ENCODE measurements around the gene LRP1B. TPM values are rescaled to one million over a fixed set of nuclear protein-coding genes. Genes with fewer than 3 reads are reported as not detected.

The LRP1B gene
- total RNA-seq, 3 donors from 2014 or later = 2.3 to 29.8 (median 21.8) TPM

DNA sequence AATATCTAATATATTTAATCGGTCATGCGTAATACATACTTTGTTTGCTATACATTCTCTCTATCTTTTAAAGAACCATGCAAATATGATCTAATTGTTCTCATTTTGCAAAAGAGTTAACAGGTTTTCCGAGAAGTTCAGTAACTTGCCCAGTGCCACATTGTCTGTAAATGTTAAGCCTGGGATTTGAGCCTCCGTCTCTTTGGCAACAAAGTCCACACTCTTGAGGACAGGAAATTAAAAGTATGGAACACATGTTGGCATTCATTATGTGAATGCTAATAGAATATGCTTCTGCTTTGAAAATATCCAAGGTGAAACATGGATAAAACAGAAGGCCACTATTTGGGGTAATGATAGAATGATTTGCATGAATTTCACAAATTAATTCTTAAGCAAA is 85.2 kb downstream of the LRP1B start:
- no peak overlapping the region for H3K27ac ChIP-seq
- no peaks in the 10 kb centered on the region for H3K9me3 ChIP-seq
- H3K4me3 ChIP-seq = no peak overlapping the region
- DNase-seq (ENCODE audit: low spot score in 2 of 2) = no peak
- TF ChIP-seq, protein P1, sequence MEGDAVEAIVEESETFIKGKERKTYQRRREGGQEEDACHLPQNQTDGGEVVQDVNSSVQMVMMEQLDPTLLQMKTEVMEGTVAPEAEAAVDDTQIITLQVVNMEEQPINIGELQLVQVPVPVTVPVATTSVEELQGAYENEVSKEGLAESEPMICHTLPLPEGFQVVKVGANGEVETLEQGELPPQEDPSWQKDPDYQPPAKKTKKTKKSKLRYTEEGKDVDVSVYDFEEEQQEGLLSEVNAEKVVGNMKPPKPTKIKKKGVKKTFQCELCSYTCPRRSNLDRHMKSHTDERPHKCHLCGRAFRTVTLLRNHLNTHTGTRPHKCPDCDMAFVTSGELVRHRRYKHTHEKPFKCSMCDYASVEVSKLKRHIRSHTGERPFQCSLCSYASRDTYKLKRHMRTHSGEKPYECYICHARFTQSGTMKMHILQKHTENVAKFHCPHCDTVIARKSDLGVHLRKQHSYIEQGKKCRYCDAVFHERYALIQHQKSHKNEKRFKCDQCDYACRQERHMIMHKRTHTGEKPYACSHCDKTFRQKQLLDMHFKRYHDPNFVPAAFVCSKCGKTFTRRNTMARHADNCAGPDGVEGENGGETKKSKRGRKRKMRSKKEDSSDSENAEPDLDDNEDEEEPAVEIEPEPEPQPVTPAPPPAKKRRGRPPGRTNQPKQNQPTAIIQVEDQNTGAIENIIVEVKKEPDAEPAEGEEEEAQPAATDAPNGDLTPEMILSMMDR (IDR thresholded peaks at IDR 0.05) = no peak
- TF ChIP-seq POLR2AphosphoS5 (IDR thresholded peaks at IDR 0.05) (no peak), POLR2A (IDR thresholded peaks at IDR 0.05) (no peak)
- H3K36me3 ChIP-seq = no peaks in the 10 kb centered on the region
- intact Hi-C loops (cut with DNase I; ENCODE audit: low total_unique reads) = no loop called here
- H3K4me1 ChIP-seq = no peaks in the 10 kb centered on the region
- no peaks in the 10 kb centered on the region for H3K27me3 ChIP-seq

DNA sequence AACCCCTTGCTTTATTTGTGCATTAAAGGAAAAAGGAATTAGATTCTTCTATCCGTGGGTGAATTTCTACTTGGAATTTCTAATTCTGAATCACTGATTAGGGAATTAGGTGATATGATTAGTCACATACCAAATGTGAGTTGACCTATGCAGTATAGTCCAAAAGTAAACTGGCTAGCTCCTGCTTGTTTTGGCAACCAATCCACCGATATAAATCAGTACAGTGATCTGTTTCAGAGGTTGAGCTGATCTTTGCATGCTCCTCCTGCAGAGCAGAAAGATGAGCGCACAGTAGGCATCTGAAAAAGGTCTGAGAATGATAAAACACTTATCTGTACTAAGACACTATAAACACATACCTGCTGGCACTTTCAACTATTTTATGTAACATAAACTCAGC is 86.6 kb downstream of the LRP1B start:
- intact Hi-C loops (cut with DNase I; ENCODE audit: low total_unique reads) = no loop called here
- Histone ChIP-seq H3K9me3 (no peaks in the 10 kb centered on the region), H3K27me3 (no peaks in the 10 kb centered on the region), H3K4me1 (no peaks in the 10 kb centered on the region), H3K27ac (no peak overlapping the region), H3K4me3 (no peak overlapping the region), H3K36me3 (no peaks in the 10 kb centered on the region)
- no peak for DNase-seq (ENCODE audit: low spot score in 2 of 2)
- TF ChIP-seq, protein P1 (IDR thresholded peaks at IDR 0.05) = no peak
- TF ChIP-seq POLR2A (IDR thresholded peaks at IDR 0.05) (no peak), POLR2AphosphoS5 (IDR thresholded peaks at IDR 0.05) (no peak)

DNA sequence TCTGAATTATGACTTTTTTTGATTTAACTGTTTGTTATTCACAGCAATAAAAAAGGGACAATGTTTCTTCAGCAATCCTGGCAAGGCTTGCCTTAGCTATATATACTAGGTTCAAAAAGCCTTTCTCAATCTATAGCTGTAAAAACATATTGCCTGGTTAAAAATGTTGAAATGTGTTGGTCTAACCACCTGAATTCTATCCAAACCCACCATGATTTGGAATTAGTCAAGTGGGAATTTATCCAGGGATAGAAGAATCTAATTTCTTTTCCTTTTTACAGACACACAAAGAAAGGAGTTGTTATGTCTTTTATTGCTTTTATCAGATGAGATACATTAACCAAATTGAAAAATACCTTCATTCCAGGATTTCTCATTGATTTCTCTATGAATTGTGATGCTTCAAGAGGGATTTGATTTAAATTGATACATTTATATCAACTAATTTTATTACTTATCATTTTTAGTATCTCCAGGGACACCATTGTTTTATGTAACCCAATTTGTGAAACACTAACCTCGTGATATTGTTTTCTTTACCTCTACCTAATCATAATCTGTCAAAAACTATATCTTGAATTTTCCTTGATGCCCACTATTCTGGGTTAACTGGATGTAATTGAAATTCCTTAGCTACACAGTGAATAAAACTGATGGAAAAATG is 88.1 kb downstream of the LRP1B start:
- Histone ChIP-seq H3K36me3 (no peaks in the 10 kb centered on the region), H3K9me3 (no peaks in the 10 kb centered on the region), H3K4me1 (no peaks in the 10 kb centered on the region), H3K27ac (no peak overlapping the region), H3K27me3 (no peaks in the 10 kb centered on the region), H3K4me3 (no peak overlapping the region)
- TF ChIP-seq, protein P1 (IDR thresholded peaks at IDR 0.05) = no peak
- TF ChIP-seq POLR2AphosphoS5 (IDR thresholded peaks at IDR 0.05) (no peak), POLR2A (IDR thresholded peaks at IDR 0.05) (no peak)
- intact Hi-C loops (cut with DNase I; ENCODE audit: low total_unique reads) = no loop called here
- DNase-seq (ENCODE audit: low spot score in 2 of 2) = no peak

DNA sequence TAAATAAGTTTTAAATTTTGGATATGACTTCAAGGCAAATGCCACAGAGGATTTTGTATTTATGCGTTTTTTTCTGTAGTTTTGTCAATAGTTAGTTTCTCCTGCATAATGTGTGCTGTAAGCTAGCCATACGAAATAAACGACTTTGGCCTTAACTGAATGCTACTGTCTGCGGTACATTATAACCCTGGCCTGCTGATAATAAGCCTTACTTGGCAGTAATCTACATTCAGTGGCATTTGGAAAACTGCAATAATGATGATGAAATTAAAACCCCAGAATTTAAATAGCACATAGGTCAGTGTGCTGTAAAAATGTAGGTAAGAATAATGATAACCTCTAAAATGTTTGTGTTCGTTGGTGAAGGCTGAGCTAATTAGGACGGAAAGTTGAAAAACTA is 88.8 kb downstream of the LRP1B start:
- Histone ChIP-seq H3K9me3 (no peaks in the 10 kb centered on the region), H3K4me1 (no peaks in the 10 kb centered on the region), H3K27ac (no peak overlapping the region), H3K4me3 (no peak overlapping the region), H3K27me3 (no peaks in the 10 kb centered on the region), H3K36me3 (no peaks in the 10 kb centered on the region)
- no peak for DNase-seq (ENCODE audit: low spot score in 2 of 2)
- intact Hi-C loops (cut with DNase I; ENCODE audit: low total_unique reads) = no loop called here
- no peak for TF ChIP-seq POLR2AphosphoS5 (IDR thresholded peaks at IDR 0.05)
- TF ChIP-seq, protein P1 (IDR thresholded peaks at IDR 0.05) = no peak
- no peak for TF ChIP-seq POLR2A (IDR thresholded peaks at IDR 0.05)

DNA sequence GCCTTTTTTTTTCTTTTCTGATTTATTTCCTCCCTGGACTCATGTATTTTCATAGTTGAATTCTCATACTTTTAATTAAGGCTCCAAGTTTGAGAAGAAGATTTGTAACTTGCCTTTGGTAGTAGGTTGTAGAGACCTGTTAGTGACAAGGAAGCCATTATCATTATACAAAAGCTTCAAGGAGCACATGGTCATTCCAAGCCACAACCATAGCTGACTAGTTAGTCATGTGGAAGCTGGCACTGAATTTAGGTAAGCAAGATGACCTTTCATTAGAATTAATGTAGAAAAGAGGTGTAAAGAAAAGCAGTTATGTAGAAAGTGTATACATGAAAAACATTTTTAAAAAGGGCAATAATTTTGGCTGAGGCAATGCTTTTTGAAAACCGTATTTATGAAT is 89.7 kb downstream of the LRP1B start:
- Histone ChIP-seq H3K4me3 (no peak overlapping the region), H3K36me3 (no peaks in the 10 kb centered on the region), H3K4me1 (no peaks in the 10 kb centered on the region), H3K27ac (no peak overlapping the region), H3K27me3 (no peaks in the 10 kb centered on the region), H3K9me3 (no peaks in the 10 kb centered on the region)
- no peak for TF ChIP-seq POLR2A (IDR thresholded peaks at IDR 0.05)
- TF ChIP-seq, protein P1 (IDR thresholded peaks at IDR 0.05) = no peak
- TF ChIP-seq POLR2AphosphoS5 (IDR thresholded peaks at IDR 0.05) = no peak
- intact Hi-C loops (cut with DNase I; ENCODE audit: low total_unique reads) = no loop called here
- DNase-seq (ENCODE audit: low spot score in 2 of 2) = no peak

All from breast epithelium (tissue), 4 donors.